ENCODE results near the gene MLX. TPM values are rescaled to one million over a fixed set of nuclear protein-coding genes. Genes with fewer than 3 reads are reported as not detected.

Gene MLX
- total RNA-seq, 4 donors from 2014 or later = 24.9 to 34.5 (median 29.3) TPM

GRCh38 chr17:42519546-42520491, 47.1 kb upstream of the MLX start:
- WGBS = 0% methylated on average over 7 of the region's 12 CpGs
- H3K36me3 ChIP-seq = peaks cover 0 to 39% (median 16%) of the 10 kb centered on the region in 4 donors
- no peaks in the 10 kb centered on the region for H3K27me3 ChIP-seq
- H3K27ac ChIP-seq (replicated peaks in 1 of 4) = peak overlapping the region; percentile 94 to 98 (median 96)
- H3K4me3 ChIP-seq = peak overlapping the region in 3 of 4 donors; percentile 2 to 23 (median 9)
- peak; percentile 98 for DNase-seq (ENCODE audit: extremely low spot score)
- H3K9me3 ChIP-seq = no peaks in the 10 kb centered on the region
- intact Hi-C loops (cut with DNase I) = loop anchor here (5.0 kb wide), 2 partner anchors 93 to 198 kb away; no protein-coding TSS in a partner anchor
- TF ChIP-seq POLR2AphosphoS5 (IDR thresholded peaks at IDR 0.05) = peak in 1 of 2 donors; percentile 89
- peak; percentile 4 for TF ChIP-seq POLR2A (IDR thresholded peaks at IDR 0.05; ENCODE audit: low read depth)
- no peak for TF ChIP-seq EP300 (IDR thresholded peaks at IDR 0.05)
- peak in 1 of 3 experiments; percentile 11 for TF ChIP-seq CTCF (IDR thresholded peaks at IDR 0.05)
- peaks cover 74 to 93% (median 86%) of the 10 kb centered on the region in 4 donors for H3K4me1 ChIP-seq

- 22% methylated on average over 9 of the region's 9 CpGs for WGBS
- Histone ChIP-seq H3K9me3 (no peaks in the 10 kb centered on the region), H3K27ac (replicated peaks in 1 of 4) (peak overlapping the region; percentile 94 to 98 (median 96)), H3K4me3 (peak overlapping the region in 3 of 4 donors; percentile 2 to 23 (median 10)), H3K36me3 (peaks cover 0 to 33% (median 14%) of the 10 kb centered on the region in 4 donors), H3K4me1 (peaks cover 74 to 95% (median 90%) of the 10 kb centered on the region in 4 donors), H3K27me3 (no peaks in the 10 kb centered on the region)
- intact Hi-C loops (cut with DNase I) = no loop called here
- TF ChIP-seq POLR2AphosphoS5 (IDR thresholded peaks at IDR 0.05) (no peak), POLR2A (IDR thresholded peaks at IDR 0.05; ENCODE audit: low read depth) (no peak), CTCF (IDR thresholded peaks at IDR 0.05) (no peak), EP300 (IDR thresholded peaks at IDR 0.05) (no peak)
- DNase-seq (ENCODE audit: extremely low spot score) = no peak
These were observed 46.4 kb upstream of the MLX start for GRCh38 chr17:42520540-42520951.

DNA sequence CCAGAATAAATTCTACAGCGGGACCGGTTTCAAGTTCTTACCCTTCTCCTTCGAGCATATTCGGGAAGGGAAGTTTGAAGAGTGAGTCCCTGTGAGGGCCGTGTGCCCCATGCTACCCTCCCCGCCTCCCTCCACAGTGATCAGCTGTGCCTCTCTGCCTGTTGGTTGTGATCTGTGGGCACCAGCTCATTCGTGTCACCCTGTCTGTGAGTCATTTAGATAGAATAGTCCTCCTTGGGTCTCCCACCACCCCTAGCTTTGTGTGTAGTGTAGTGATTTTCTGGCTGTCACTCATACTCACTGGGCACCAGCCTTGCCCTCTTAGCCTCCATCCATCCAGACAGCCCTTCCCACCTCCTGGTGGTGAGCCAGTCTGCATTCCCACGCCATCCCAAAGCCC, 45.9 kb upstream of the MLX start:
- no peak for DNase-seq (ENCODE audit: extremely low spot score)
- H3K4me1 ChIP-seq = peaks cover 78 to 98% (median 92%) of the 10 kb centered on the region in 4 donors
- H3K27ac ChIP-seq (replicated peaks in 1 of 4) = peak overlapping the region; percentile 94 to 98 (median 96)
- no peaks in the 10 kb centered on the region for H3K9me3 ChIP-seq
- intact Hi-C loops (cut with DNase I) = no loop called here
- peak overlapping the region in 1 of 4 donors; percentile 10 for H3K4me3 ChIP-seq
- TF ChIP-seq EP300 (IDR thresholded peaks at IDR 0.05) = no peak
- TF ChIP-seq POLR2AphosphoS5 (IDR thresholded peaks at IDR 0.05) = no peak
- no peak for TF ChIP-seq POLR2A (IDR thresholded peaks at IDR 0.05; ENCODE audit: low read depth)
- no peak for TF ChIP-seq CTCF (IDR thresholded peaks at IDR 0.05)
- WGBS = 37% methylated on average over 8 of the region's 8 CpGs
- peaks cover 0 to 28% (median 12%) of the 10 kb centered on the region in 4 donors for H3K36me3 ChIP-seq
- H3K27me3 ChIP-seq = no peaks in the 10 kb centered on the region

DNA sequence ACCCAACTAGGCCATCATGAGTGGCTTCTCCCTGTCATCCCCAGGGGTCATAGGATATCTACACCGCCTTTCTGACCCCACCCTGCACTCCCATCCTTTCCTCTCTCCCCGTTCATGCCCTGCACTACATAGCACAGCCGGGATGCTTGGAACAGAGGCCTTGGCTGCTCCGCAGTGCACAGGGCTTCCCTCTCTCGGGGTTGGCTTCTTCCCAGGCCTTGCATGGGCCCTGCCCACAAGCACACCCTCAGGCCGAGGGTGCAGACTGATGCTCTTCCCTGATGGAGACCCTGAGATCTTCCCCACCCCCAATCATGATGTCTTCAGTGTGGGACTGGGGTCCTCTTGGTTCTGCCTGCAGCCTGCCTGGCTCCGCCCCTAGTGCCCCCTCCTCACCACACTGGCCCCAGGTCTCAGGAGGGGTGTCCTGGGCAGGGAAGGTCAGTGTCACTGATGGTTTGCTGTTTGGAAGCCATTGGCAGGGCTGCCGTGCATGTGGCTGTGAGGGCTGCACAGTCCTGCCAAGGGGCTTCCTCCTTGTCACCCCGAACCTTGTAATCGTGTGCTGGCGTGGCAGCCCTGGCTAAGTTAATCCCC, 45.1 kb upstream of the MLX start:
- Histone ChIP-seq H3K27me3 (no peaks in the 10 kb centered on the region), H3K9me3 (no peaks in the 10 kb centered on the region), H3K4me1 (peaks cover 76 to 98% (median 93%) of the 10 kb centered on the region in 4 donors), H3K27ac (replicated peaks in 1 of 4) (peak overlapping the region; percentile 94 to 98 (median 96)), H3K4me3 (peak overlapping the region in 1 of 4 donors; percentile 7), H3K36me3 (peaks cover 0 to 22% (median 6%) of the 10 kb centered on the region in 4 donors)
- TF ChIP-seq CTCF (IDR thresholded peaks at IDR 0.05) (no peak), EP300 (IDR thresholded peaks at IDR 0.05) (no peak), POLR2AphosphoS5 (IDR thresholded peaks at IDR 0.05) (peak in 1 of 2 donors; percentile 19), POLR2A (IDR thresholded peaks at IDR 0.05; ENCODE audit: low read depth) (no peak)
- no peak for DNase-seq (ENCODE audit: extremely low spot score)
- WGBS = 20% methylated on average over 1 of the region's 11 CpGs
- intact Hi-C loops (cut with DNase I) = no loop called here
